GM21737 (cell line): Measurements from ENCODE around the gene ANK3.

ENCODE experiments used
- ATAC-seq: cut with Tn5 transposase; IDR thresholded peaks from one replicate; pipeline ENCODE4 v1.9.1; 2021; ENCODE audit warnings: mild to moderate bottlenecking, moderate library complexity; ENCODE audit not compliant: unreplicated experiment

ANK3 gene

GRCh38 chr10:60236869-60237524, 152.7 kb downstream of the ANK3 start:
- ATAC-seq, result peak; percentile 97

GRCh38 chr10:60235001-60235400, 154.7 kb downstream of the ANK3 start:
- no peak for ATAC-seq

GRCh38 chr10:60234551-60234950, 155.1 kb downstream of the ANK3 start:
- ATAC-seq, result no peak

GRCh38 chr10:60230892-60231291, 158.8 kb downstream of the ANK3 start:
- ATAC-seq, result no peak

- ATAC-seq, result no peak
Observed at GRCh38 chr10:60224066-60224705, 165.5 kb downstream of the ANK3 start.

GRCh38 chr10:60222047-60222446, 167.6 kb downstream of the ANK3 start:
- ATAC-seq, result no peak

- no peak for ATAC-seq
Observed at GRCh38 chr10:60212195-60212594, 177.5 kb downstream of the ANK3 start.

GRCh38 chr10:60209874-60210570, 179.7 kb downstream of the ANK3 start:
- ATAC-seq, result no peak

GRCh38 chr10:60208676-60209269, 180.9 kb downstream of the ANK3 start:
- ATAC-seq, result no peak

- no peak for ATAC-seq
Observed at GRCh38 chr10:60207894-60208293, 181.8 kb downstream of the ANK3 start.

- ATAC-seq, result no peak
Observed at GRCh38 chr10:60206735-60207134, 182.9 kb downstream of the ANK3 start.

- no peak for ATAC-seq
Observed at GRCh38 chr10:60205741-60206140, 183.9 kb downstream of the ANK3 start.

GRCh38 chr10:60203993-60204618, 185.6 kb downstream of the ANK3 start:
- no peak for ATAC-seq

GRCh38 chr10:60200682-60201053, 189.0 kb downstream of the ANK3 start:
- no peak for ATAC-seq

GRCh38 chr10:60200012-60200681, 189.5 kb downstream of the ANK3 start:
- no peak for ATAC-seq

GRCh38 chr10:60197206-60197605, 192.5 kb downstream of the ANK3 start:
- no peak for ATAC-seq

GRCh38 chr10:60194421-60194820, 195.3 kb downstream of the ANK3 start:
- no peak for ATAC-seq

GRCh38 chr10:60192946-60193345, 196.7 kb downstream of the ANK3 start:
- ATAC-seq, result no peak

GRCh38 chr10:60189861-60190475, 199.7 kb downstream of the ANK3 start:
- ATAC-seq, result no peak

- no peak for ATAC-seq
Observed at GRCh38 chr10:60188548-60188947, 201.1 kb downstream of the ANK3 start.
